Measurements from ENCODE around the gene TAB3. TPM values are rescaled to one million over a fixed set of nuclear protein-coding genes. Genes with fewer than 3 reads are reported as not detected.

TAB3 gene
- total RNA-seq, 2 donors from 2014 or later = 34.8 to 40.6 TPM

- ATAC-seq (ENCODE audit: insufficient number of reproducible peaks, low FRiP score, low read depth) = no peak
These were observed 58.0 kb downstream of the TAB3 start for GRCh38 chrX:30831082-30831481.

GRCh38 chrX:30830326-30830943, 58.6 kb downstream of the TAB3 start:
- no peak overlapping the region for H3K27ac ChIP-seq
- no peaks in the 10 kb centered on the region for H3K4me1 ChIP-seq (ENCODE audit: control insufficient read depth in 1 of 2, low read depth in 2 of 2)
- H3K36me3 ChIP-seq = no peaks in the 10 kb centered on the region
- no peaks in the 10 kb centered on the region for H3K9me3 ChIP-seq
- H3K4me3 ChIP-seq = no peak overlapping the region
- TF ChIP-seq CTCF (IDR thresholded peaks at IDR 0.05) = no peak
- ATAC-seq (ENCODE audit: insufficient number of reproducible peaks, low FRiP score, low read depth) (no peak), DNase-seq (ENCODE audit: low spot score) (no peak)
- H3K27me3 ChIP-seq (replicated peaks; ENCODE audit: insufficient read depth) = no peaks in the 10 kb centered on the region

More at GRCh38 chrX:30831082-30831481, 58.0 kb downstream of the TAB3 start:
- Histone ChIP-seq H3K36me3 (no peaks in the 10 kb centered on the region), H3K27ac (no peak overlapping the region), H3K4me3 (no peak overlapping the region), H3K9me3 (no peaks in the 10 kb centered on the region), H3K4me1 (ENCODE audit: control insufficient read depth in 1 of 2, low read depth in 2 of 2) (no peaks in the 10 kb centered on the region), H3K27me3 (replicated peaks; ENCODE audit: insufficient read depth) (no peaks in the 10 kb centered on the region)
- no peak for DNase-seq (ENCODE audit: low spot score)
- TF ChIP-seq CTCF (IDR thresholded peaks at IDR 0.05) = no peak

GRCh38 chrX:30824275-30824674, 64.8 kb downstream of the TAB3 start:
- no peak for DNase-seq (ENCODE audit: low spot score)
- Histone ChIP-seq H3K36me3 (no peaks in the 10 kb centered on the region), H3K9me3 (no peaks in the 10 kb centered on the region), H3K4me1 (ENCODE audit: control insufficient read depth in 1 of 2, low read depth in 2 of 2) (no peaks in the 10 kb centered on the region), H3K27me3 (replicated peaks; ENCODE audit: insufficient read depth) (no peaks in the 10 kb centered on the region), H3K27ac (no peak overlapping the region), H3K4me3 (no peak overlapping the region)
- TF ChIP-seq CTCF (IDR thresholded peaks at IDR 0.05) = no peak
- ATAC-seq (ENCODE audit: insufficient number of reproducible peaks, low FRiP score, low read depth) = no peak

GRCh38 chrX:30822764-30823163, 66.3 kb downstream of the TAB3 start:
- H3K27ac ChIP-seq = no peak overlapping the region
- H3K27me3 ChIP-seq (replicated peaks; ENCODE audit: insufficient read depth) = no peaks in the 10 kb centered on the region
- H3K36me3 ChIP-seq = no peaks in the 10 kb centered on the region
- no peaks in the 10 kb centered on the region for H3K9me3 ChIP-seq
- DNase-seq (ENCODE audit: low spot score) (no peak), ATAC-seq (ENCODE audit: insufficient number of reproducible peaks, low FRiP score, low read depth) (no peak)
- no peak for TF ChIP-seq CTCF (IDR thresholded peaks at IDR 0.05)
- no peak overlapping the region for H3K4me3 ChIP-seq
- H3K4me1 ChIP-seq (ENCODE audit: control insufficient read depth in 1 of 2, low read depth in 2 of 2) = no peaks in the 10 kb centered on the region

- no peak overlapping the region for H3K4me3 ChIP-seq
- TF ChIP-seq CTCF (IDR thresholded peaks at IDR 0.05) = no peak
- H3K36me3 ChIP-seq = no peaks in the 10 kb centered on the region
- H3K27me3 ChIP-seq (replicated peaks; ENCODE audit: insufficient read depth) = no peaks in the 10 kb centered on the region
- no peak for DNase-seq (ENCODE audit: low spot score)
- H3K4me1 ChIP-seq (ENCODE audit: control insufficient read depth in 1 of 2, low read depth in 2 of 2) = no peaks in the 10 kb centered on the region
- no peak overlapping the region for H3K27ac ChIP-seq
- ATAC-seq (ENCODE audit: insufficient number of reproducible peaks, low FRiP score, low read depth) = no peak
- H3K9me3 ChIP-seq = no peaks in the 10 kb centered on the region
These were observed 66.9 kb downstream of the TAB3 start for GRCh38 chrX:30822068-30822681.
